Fibroblast of lung (primary cell): ENCODE results near the gene DKC1. TPM values are rescaled to one million over a fixed set of nuclear protein-coding genes. Genes with fewer than 3 reads are reported as not detected.

ENCODE experiments used
- DNase-seq, 2 donors: peaks; one replicate each; pipeline versions ENCODE4 v3.0.0 to v3.0.0-alpha.2; 2010; ENCODE audit warnings: low read depth in 2 of 2
- H2AFZ ChIP-seq: 2 replicates; pipeline ENCODE4 v1.5.1; 2012; ENCODE audit warnings: low read length, control low read depth, inconsistent platforms
- H3K27ac ChIP-seq: 2 replicates; pipeline ENCODE4 v1.5.1; 2011; ENCODE audit warnings: low read length, control low read depth; ENCODE audit not compliant: insufficient read depth
- H3K27me3 ChIP-seq: 2 replicates; pipeline ENCODE4 v1.5.1; 2011; ENCODE audit warnings: mild to moderate bottlenecking, low read length; ENCODE audit not compliant: control insufficient read depth, insufficient read depth
- H3K36me3 ChIP-seq: 2 replicates; pipeline ENCODE4 v1.5.1; 2011; ENCODE audit warnings: low read length; ENCODE audit not compliant: control insufficient read depth, insufficient read depth
- H3K4me1 ChIP-seq: 2 replicates; pipeline ENCODE4 v1.5.1; 2011; ENCODE audit warnings: low read length; ENCODE audit not compliant: control insufficient read depth, insufficient read depth; ENCODE audit errors: extremely low read depth
- H3K4me2 ChIP-seq: 2 replicates; pipeline ENCODE4 v1.5.1; 2011; ENCODE audit warnings: low read length, control low read depth; ENCODE audit not compliant: insufficient read depth; ENCODE audit errors: extremely low read depth
- H3K4me3 ChIP-seq, 4 experiments: fragments of 200-600 bp in 1 of 4; sonication (generic) in 1 of 4; replicated peaks in 1 of 4; 2 replicates each; pipeline ENCODE4 v1.5.1; 2011 to 2016; ENCODE audit warnings: low read length in 4 of 4, low read depth in 3 of 4, mild to moderate bottlenecking in 3 of 4, control low read depth in 2 of 4, inconsistent platforms in 1 of 4, mixed read lengths in 1 of 4; ENCODE audit not compliant: insufficient read depth in 1 of 4; ENCODE audit errors: control extremely low read depth in 1 of 4
- H3K79me2 ChIP-seq: 2 replicates; pipeline ENCODE4 v1.5.1; 2012; ENCODE audit warnings: mild to moderate bottlenecking, low read length, inconsistent platforms; ENCODE audit not compliant: control insufficient read depth, insufficient read depth
- H3K9ac ChIP-seq: 2 replicates; pipeline ENCODE4 v1.5.1; 2011; ENCODE audit warnings: mild to moderate bottlenecking, low read length, control low read depth; ENCODE audit not compliant: insufficient read depth
- H3K9me3 ChIP-seq: 2 replicates; pipeline ENCODE4 v1.5.1; 2012; ENCODE audit warnings: low read depth, low read length; ENCODE audit not compliant: control insufficient read depth, insufficient read depth
- H4K20me1 ChIP-seq: 2 replicates; pipeline ENCODE4 v1.5.1; 2011; ENCODE audit warnings: low read length; ENCODE audit not compliant: control insufficient read depth, insufficient read depth; ENCODE audit errors: extremely low read depth
- CTCF ChIP-seq, 2 donors: IDR thresholded peaks in 1 of 2; conservative IDR thresholded peaks in 1 of 2; 1 replicate in 1 of 2; 2 replicates in 1 of 2; pipeline ENCODE4 v1.5.1; 2011 to 2012; ENCODE audit warnings: low read length in 2 of 2, control low read depth in 1 of 2, inconsistent platforms in 1 of 2, low read depth in 1 of 2, mild to moderate bottlenecking in 1 of 2
- EZH2 ChIP-seq: IDR thresholded peaks from 2 replicates; pipeline ENCODE4 v1.5.1; 2012; ENCODE audit warnings: low read length, control low read depth, mild to moderate bottlenecking; ENCODE audit errors: missing control alignments
- polyA plus RNA-seq, 2 donors: library from polyadenylated mRNA; depleted of rRNA in 1 of 2; stranded (reverse) in 1 of 2; unstranded in 1 of 2; fragments of >200 nt; gene quantifications; 2 replicates each; pipeline ENCODE4 v1.2.1, GENCODE V29; 2011 to 2012; ENCODE audit warnings: missing spikeins in 1 of 2
- total RNA-seq: library from RNA; depleted of rRNA; stranded (reverse); fragments of >200 nt; gene quantifications from 2 replicates; pipeline ENCODE4 v1.2.1, GENCODE V29; 2014

Gene DKC1
- total and polyA plus RNA-seq, 2 donors (not counting 1 experiment from before 2014, with no cell fraction given): 30.2 to 42.4 TPM

- H3K79me2 ChIP-seq: no peaks in the 10 kb centered on the region
- H3K27ac ChIP-seq: no peak overlapping the region
Observed at GRCh38 chrX:154776753-154777152, 14.1 kb downstream of the DKC1 start.

DNA sequence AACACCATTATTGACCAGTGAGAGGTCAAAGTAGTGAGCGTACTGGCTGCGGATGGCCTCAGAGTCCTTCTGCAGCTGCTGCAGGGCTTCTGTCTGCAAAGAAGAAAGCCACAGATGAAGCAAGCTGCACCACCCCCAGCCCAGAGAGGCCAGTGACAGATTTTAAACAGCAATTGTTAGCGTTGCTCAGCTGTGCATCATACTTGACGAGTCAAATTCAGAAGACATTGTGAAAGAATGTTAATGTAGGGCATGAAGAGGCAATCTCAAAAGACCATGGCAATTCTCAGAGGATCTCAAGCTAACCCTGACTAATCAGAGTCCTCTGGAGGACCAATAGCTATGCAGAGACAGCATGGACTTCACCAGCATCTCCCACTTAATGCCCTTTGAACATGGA lies 16.6 kb downstream of the DKC1 start:
- H3K27me3 ChIP-seq: no peaks in the 10 kb centered on the region
- TF ChIP-seq CTCF (conservative IDR thresholded peaks at IDR 0.05 in 1 of 2, IDR thresholded peaks at IDR 0.05 in 1 of 2; ENCODE audit: low read depth in 1 of 2, low read length in 2 of 2) (no peak), EZH2 (no peak)
- peaks cover 3% of the 10 kb centered on the region for H3K4me1 ChIP-seq
- H3K4me3 ChIP-seq: no peak overlapping the region
- no peak overlapping the region for H3K4me2 ChIP-seq
- H3K36me3 ChIP-seq: peaks cover 9% of the 10 kb centered on the region
- H3K9ac ChIP-seq: no peak overlapping the region
- H2AFZ ChIP-seq: no peak overlapping the region
- H3K27ac ChIP-seq: no peak overlapping the region
- H3K79me2 ChIP-seq: no peaks in the 10 kb centered on the region
- peak; percentile 28 to 46 for DNase-seq
- H4K20me1 ChIP-seq: no peaks in the 10 kb centered on the region
- H3K9me3 ChIP-seq: no peaks in the 10 kb centered on the region

More at GRCh38 chrX:154776753-154777152, 14.1 kb downstream of the DKC1 start:
- Histone ChIP-seq H3K9me3 (no peaks in the 10 kb centered on the region), H3K36me3 (peaks cover 14% of the 10 kb centered on the region), H3K27me3 (no peaks in the 10 kb centered on the region), H3K9ac (no peak overlapping the region), H3K4me1 (peaks cover 3% of the 10 kb centered on the region), H3K4me3 (no peak overlapping the region), H4K20me1 (no peaks in the 10 kb centered on the region), H2AFZ (no peak overlapping the region), H3K4me2 (no peak overlapping the region)
- DNase-seq: no peak
- TF ChIP-seq CTCF (conservative IDR thresholded peaks at IDR 0.05 in 1 of 2, IDR thresholded peaks at IDR 0.05 in 1 of 2; ENCODE audit: low read depth in 1 of 2, low read length in 2 of 2) (no peak), EZH2 (no peak)

GRCh38 chrX:154780968-154781367 lies 18.3 kb downstream of the DKC1 start:
- no peak for DNase-seq
- Histone ChIP-seq H3K4me3 (no peak overlapping the region), H3K27ac (no peak overlapping the region), H3K9me3 (no peaks in the 10 kb centered on the region), H3K27me3 (no peaks in the 10 kb centered on the region), H2AFZ (no peak overlapping the region), H3K9ac (no peak overlapping the region), H3K4me1 (peaks cover 3% of the 10 kb centered on the region), H4K20me1 (no peaks in the 10 kb centered on the region), H3K36me3 (peaks cover 2% of the 10 kb centered on the region), H3K4me2 (no peak overlapping the region), H3K79me2 (no peaks in the 10 kb centered on the region)
- TF ChIP-seq EZH2 (no peak), CTCF (conservative IDR thresholded peaks at IDR 0.05 in 1 of 2, IDR thresholded peaks at IDR 0.05 in 1 of 2; ENCODE audit: low read depth in 1 of 2, low read length in 2 of 2) (no peak)
